GM12874 (cell line): Measurements from ENCODE around the gene PHF21A.

Experiments used
- CTCF ChIP-seq: IDR thresholded peaks from 2 replicates; pipeline ENCODE4 v1.5.1; 2011; ENCODE audit warnings: low read depth, mild to moderate bottlenecking, control low read depth, low read length, moderate library complexity; ENCODE audit not compliant: insufficient read depth

Gene PHF21A

GRCh38 chr11:46130286-46130940, 9.2 kb upstream of the PHF21A start:
- no peak for TF ChIP-seq CTCF

GRCh38 chr11:46129133-46129532, 7.9 kb upstream of the PHF21A start:
- no peak for TF ChIP-seq CTCF

GRCh38 chr11:46127150-46127638, 5.9 kb upstream of the PHF21A start:
- TF ChIP-seq CTCF = peak; percentile 53; the same call in 1 of the 2 replicates

- no peak for TF ChIP-seq CTCF
Observed at GRCh38 chr11:46125284-46125683, 4.0 kb upstream of the PHF21A start.

- no peak for TF ChIP-seq CTCF
Observed at GRCh38 chr11:46122945-46123715, 1.9 kb upstream of the PHF21A start.

- TF ChIP-seq CTCF = no peak
Observed at GRCh38 chr11:46121724-46122477, 647 bp upstream of the PHF21A start.
